Activated B cell treated with CpG ODN at 0.5 μM for 24 hours (primary cell): ENCODE data around the gene APPL2. TPM values are rescaled to one million over a fixed set of nuclear protein-coding genes. Genes with fewer than 3 reads are reported as not detected.

Source experiments
- ATAC-seq: fragments of 200-7000 bp; cut with Tn5 transposase; one replicate; pipeline ENCODE4 v1.10.0; 2021; ENCODE audit warnings: low read depth, mild to moderate bottlenecking, moderate library complexity
- CTCF ChIA-PET: fragments of 350-600 bp; sonication (Branson Sonifier 250); formaldehyde crosslinking; loops from one replicate; lab custom pipeline; 2021; ENCODE audit warnings: antibody characterized with exemption; lab: Charles Lee
- POLR2A ChIA-PET: fragments of 350-600 bp; sonication (Branson Sonifier 250); formaldehyde crosslinking; loops from one replicate; lab custom pipeline; 2021; ENCODE audit warnings: antibody characterized with exemption; lab: Charles Lee
- DNase-seq: peaks from one replicate; pipeline ENCODE4 v3.0.0; 2022
- H3K27ac Mint-ChIP-seq: one replicate; pipeline ENCODE4 v1.8.0; 2020; ENCODE audit warnings: mixed read lengths
- H3K27me3 Mint-ChIP-seq: one replicate; pipeline ENCODE4 v1.8.0; 2021; ENCODE audit warnings: mixed read lengths
- H3K36me3 Mint-ChIP-seq: one replicate; pipeline ENCODE4 v1.8.0; 2021; ENCODE audit warnings: low read depth, mixed read lengths
- H3K4me1 Mint-ChIP-seq: one replicate; pipeline ENCODE4 v1.8.0; 2021; ENCODE audit warnings: mixed read lengths
- H3K4me3 Mint-ChIP-seq: one replicate; pipeline ENCODE4 v1.8.0; 2020; ENCODE audit warnings: mild to moderate bottlenecking, mixed read lengths
- H3K9me3 Mint-ChIP-seq: one replicate; pipeline ENCODE4 v1.8.0; 2020; ENCODE audit warnings: mixed read lengths
- CTCF ChIP-seq: fragments of 200-600 bp; IDR thresholded peaks from one replicate; pipeline ENCODE4 v1.8.0; 2022; ENCODE audit warnings: antibody characterized with exemption, mild to moderate bottlenecking
- intact Hi-C: fragments of 100-400 bp; cut with micrococcal nuclease; formaldehyde crosslinking; loops from one replicate; pipeline ENCODE4 v1.15.1; 2024
- total RNA-seq: library from RNA; stranded (reverse); gene quantifications from 2 replicates; pipeline ENCODE4 v1.2.3, GENCODE V29; 2022

The APPL2 gene
- total RNA-seq, 1 donor from 2014 or later: 30.7 TPM

DNA sequence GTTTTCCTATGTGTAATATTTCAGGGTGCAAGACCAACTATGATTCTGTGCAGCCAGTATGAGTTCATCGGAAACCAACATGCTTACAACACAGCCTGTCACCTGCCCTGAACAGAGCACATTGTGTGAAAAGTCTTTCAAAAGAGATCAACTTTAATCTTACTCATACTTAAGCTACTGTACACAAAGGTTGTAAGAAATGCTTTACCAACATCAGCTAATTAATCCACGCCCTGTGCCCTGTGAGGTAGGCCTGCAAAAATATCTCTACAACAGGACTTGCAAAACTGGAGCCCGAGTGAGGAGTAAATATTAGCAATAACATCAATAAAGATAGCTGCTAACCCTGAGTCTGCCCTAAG lies 15.1 kb downstream of the APPL2 start:
- H3K27me3 Mint-ChIP-seq: no peaks in the 10 kb centered on the region
- no peak for TF ChIP-seq CTCF
- ChIA-PET POLR2A (no interaction called here), CTCF (interaction anchor here (1.0 kb wide), 1 partner anchor 163 kb away, joined by 3 read pairs; no protein-coding TSS in a partner anchor)
- no peak overlapping the region for H3K4me3 Mint-ChIP-seq
- no peak for ATAC-seq
- no peak for DNase-seq
- intact Hi-C loops: no loop called here
- no peaks in the 10 kb centered on the region for H3K9me3 Mint-ChIP-seq
- H3K27ac Mint-ChIP-seq: no peak overlapping the region
- H3K36me3 Mint-ChIP-seq: peaks cover 88% of the 10 kb centered on the region
- H3K4me1 Mint-ChIP-seq: peaks cover 7% of the 10 kb centered on the region

DNA sequence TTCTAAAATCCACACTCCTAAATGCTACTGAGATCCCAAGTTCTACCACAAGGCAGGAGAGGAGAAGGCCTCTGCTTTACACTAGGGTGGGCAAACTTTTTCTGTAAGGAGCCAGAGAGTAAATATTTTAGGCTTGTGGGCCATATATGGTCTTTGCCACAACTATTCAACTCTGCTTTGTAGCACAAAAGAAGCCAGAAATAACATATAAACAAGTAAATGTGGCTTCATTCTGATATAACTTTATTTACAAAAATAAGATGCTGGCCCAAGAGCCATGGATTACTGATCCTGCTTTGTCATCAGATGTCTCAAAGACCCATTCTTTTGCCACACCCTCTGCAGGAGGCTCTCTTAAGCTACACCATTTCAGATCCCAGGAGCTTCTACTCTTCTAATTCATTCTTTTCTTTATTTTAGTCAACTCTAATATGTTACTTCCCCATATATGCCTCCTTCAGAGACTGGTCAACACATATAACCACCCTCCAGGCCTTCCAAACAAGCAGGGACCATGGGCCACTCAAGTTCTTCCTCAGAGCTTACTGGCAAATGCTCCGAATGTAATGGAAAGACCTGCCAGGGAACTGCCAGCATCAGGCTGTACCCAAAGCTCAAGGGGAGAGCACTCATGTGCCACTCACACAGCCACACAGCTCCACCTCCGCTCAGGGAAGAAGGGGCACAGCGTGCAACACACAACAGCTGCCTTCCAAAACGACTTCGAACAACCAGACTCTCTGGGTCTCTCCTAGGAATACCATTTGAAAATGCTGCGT lies 15.6 kb downstream of the APPL2 start:
- peaks cover 88% of the 10 kb centered on the region for H3K36me3 Mint-ChIP-seq
- POLR2A ChIA-PET: interaction anchor here (0.6 kb wide), 1 partner anchor 107 kb away, joined by 6 read pairs; no protein-coding TSS in a partner anchor
- peaks cover under 1% of the 10 kb centered on the region for H3K4me1 Mint-ChIP-seq
- intact Hi-C loops: no loop called here
- CTCF ChIA-PET: interaction anchor here (1.0 kb wide), 1 partner anchor 163 kb away, joined by 3 read pairs; no protein-coding TSS in a partner anchor
- ATAC-seq: no peak
- no peaks in the 10 kb centered on the region for H3K27me3 Mint-ChIP-seq
- H3K27ac Mint-ChIP-seq: no peak overlapping the region
- no peak for DNase-seq
- TF ChIP-seq CTCF: no peak
- no peak overlapping the region for H3K4me3 Mint-ChIP-seq
- H3K9me3 Mint-ChIP-seq: no peaks in the 10 kb centered on the region

- no peak for TF ChIP-seq CTCF
- Mint-ChIP-seq H3K27me3 (no peaks in the 10 kb centered on the region), H3K27ac (no peak overlapping the region), H3K4me1 (no peaks in the 10 kb centered on the region), H3K9me3 (no peaks in the 10 kb centered on the region), H3K4me3 (no peak overlapping the region), H3K36me3 (peaks cover 84% of the 10 kb centered on the region)
- ChIA-PET CTCF (interaction anchor here (0.6 kb wide), 1 partner anchor 248 kb away, joined by 3 read pairs; no protein-coding TSS in a partner anchor), POLR2A (interaction anchor here (1.4 kb wide), 1 partner anchor 17 kb away, joined by 5 read pairs; the partner anchor contains the start of gene APPL2)
- ATAC-seq (no peak), DNase-seq (no peak)
- intact Hi-C loops: no loop called here
Measured at GRCh38 chr12:105219261-105220028, 16.5 kb downstream of the APPL2 start.

GRCh38 chr12:105218434-105218833 lies 17.5 kb downstream of the APPL2 start:
- POLR2A ChIA-PET: interaction anchor here (1.4 kb wide), 1 partner anchor 18 kb away, joined by 5 read pairs; the partner anchor contains the start of gene APPL2
- H3K27ac Mint-ChIP-seq: no peak overlapping the region
- no peaks in the 10 kb centered on the region for H3K27me3 Mint-ChIP-seq

More at GRCh38 chr12:105218434-105218833, 17.5 kb downstream of the APPL2 start:
- no peak for TF ChIP-seq CTCF
- no peaks in the 10 kb centered on the region for H3K9me3 Mint-ChIP-seq
- DNase-seq (no peak), ATAC-seq (no peak)
- CTCF ChIA-PET: no interaction called here
- no peaks in the 10 kb centered on the region for H3K4me1 Mint-ChIP-seq
- intact Hi-C loops: no loop called here
- H3K36me3 Mint-ChIP-seq: peaks cover 76% of the 10 kb centered on the region
- no peak overlapping the region for H3K4me3 Mint-ChIP-seq
